Mesenchymal stem cell (in vitro differentiated cells and primary cell): ENCODE results near the gene MYL12B.

Experiments used
- DNase-seq: peaks from one replicate; pipeline ENCODE4 v3.0.0-alpha.2; 2013
- H2AFZ ChIP-seq: one replicate; pipeline ENCODE4 v1.6.1; 2013; ENCODE audit warnings: low read depth, mild to moderate bottlenecking, control low read depth, inconsistent platforms, low read length, moderate library complexity
- H2AK5ac ChIP-seq: 2 replicates; pipeline ENCODE4 v1.6.1; 2013; ENCODE audit warnings: low read length, moderate library complexity, mild to moderate bottlenecking, inconsistent platforms; ENCODE audit not compliant: severe bottlenecking
- H2BK120ac ChIP-seq: one replicate; pipeline ENCODE4 v1.6.1; 2013; ENCODE audit warnings: low read depth, mild to moderate bottlenecking, inconsistent platforms, low read length, moderate library complexity
- H2BK12ac ChIP-seq, 2 experiments: one replicate each; pipeline ENCODE4 v1.6.1; 2013; ENCODE audit warnings: inconsistent platforms in 2 of 2, low read length in 2 of 2, mild to moderate bottlenecking in 2 of 2, moderate library complexity in 2 of 2, control low read depth in 1 of 2
- H2BK15ac ChIP-seq: one replicate; pipeline ENCODE4 v1.6.1; 2013; ENCODE audit warnings: mild to moderate bottlenecking, low read depth, inconsistent platforms; ENCODE audit not compliant: poor library complexity, severe bottlenecking
- H2BK5ac ChIP-seq: 2 replicates; pipeline ENCODE4 v1.6.1; 2013; ENCODE audit warnings: low read depth, mild to moderate bottlenecking, low read length, control low read depth, inconsistent platforms; ENCODE audit not compliant: poor library complexity, severe bottlenecking
- H3K14ac ChIP-seq, 2 experiments: one replicate each; pipeline ENCODE4 v1.6.1; 2013; ENCODE audit warnings: inconsistent platforms in 2 of 2, low read length in 2 of 2, control low read depth in 1 of 2, mild to moderate bottlenecking in 1 of 2, moderate library complexity in 1 of 2
- H3K18ac ChIP-seq, 2 experiments: one replicate each; pipeline ENCODE4 v1.6.1; 2013; ENCODE audit warnings: inconsistent platforms in 2 of 2, low read length in 2 of 2, control low read depth in 1 of 2, low read depth in 1 of 2, mild to moderate bottlenecking in 1 of 2
- H3K23ac ChIP-seq, 2 experiments: one replicate each; pipeline ENCODE4 v1.6.1; 2013; ENCODE audit warnings: inconsistent platforms in 2 of 2, low read length in 2 of 2, mild to moderate bottlenecking in 2 of 2, moderate library complexity in 2 of 2, control low read depth in 1 of 2
- H3K27ac ChIP-seq: 2 replicates; pipeline ENCODE4 v1.5.1; 2013; ENCODE audit warnings: mild to moderate bottlenecking, moderate library complexity, low read length, control low read depth, inconsistent platforms; ENCODE audit not compliant: poor library complexity, severe bottlenecking
- H3K27me3 ChIP-seq, 2 experiments: 2 replicates each; pipeline versions ENCODE4 v1.6.1 to v1.7.0; 2013; ENCODE audit warnings: low read length in 2 of 2, mild to moderate bottlenecking in 2 of 2, moderate library complexity in 2 of 2, control low read depth in 1 of 2, inconsistent platforms in 1 of 2; ENCODE audit not compliant: control insufficient read depth in 1 of 2, insufficient read depth in 1 of 2
- H3K36me3 ChIP-seq, 2 experiments: 2 replicates each; pipeline versions ENCODE4 v1.6.1 to v1.7.0; 2013; ENCODE audit warnings: low read length in 2 of 2, control low read depth in 1 of 2, inconsistent platforms in 1 of 2, low read depth in 1 of 2, mild to moderate bottlenecking in 1 of 2; ENCODE audit not compliant: insufficient read depth in 2 of 2, control insufficient read depth in 1 of 2
- H3K4ac ChIP-seq, 2 experiments: one replicate each; pipeline ENCODE4 v1.6.1; 2013; ENCODE audit warnings: inconsistent platforms in 2 of 2, low read length in 2 of 2, mild to moderate bottlenecking in 2 of 2, moderate library complexity in 2 of 2, control low read depth in 1 of 2, low read depth in 1 of 2
- H3K4me1 ChIP-seq: 2 replicates; pipeline ENCODE4 v1.6.1; 2013; ENCODE audit warnings: low read depth, low read length, control low read depth; ENCODE audit not compliant: control insufficient read depth, insufficient read depth
- H3K4me2 ChIP-seq: 2 replicates; pipeline ENCODE4 v1.6.1; 2013; ENCODE audit warnings: low read length, mild to moderate bottlenecking, inconsistent platforms; ENCODE audit not compliant: poor library complexity, severe bottlenecking
- H3K4me3 ChIP-seq, 2 experiments: 2 replicates each; pipeline versions ENCODE4 v1.5.1 to v1.7.0; 2013; ENCODE audit warnings: low read length in 2 of 2, mild to moderate bottlenecking in 2 of 2, control low read depth in 1 of 2, low read depth in 1 of 2; ENCODE audit not compliant: insufficient read depth in 1 of 2
- H3K79me1 ChIP-seq: replicated peaks from 2 replicates; pipeline ENCODE4 v1.6.1; 2013; ENCODE audit warnings: mild to moderate bottlenecking, control low read depth, low read length, inconsistent platforms; ENCODE audit not compliant: poor library complexity, severe bottlenecking
- H3K9ac ChIP-seq: 2 replicates; pipeline ENCODE4 v1.7.0; 2013; ENCODE audit warnings: mild to moderate bottlenecking, low read length, moderate library complexity
- H3K9me3 ChIP-seq: 2 replicates; pipeline ENCODE4 v1.7.0; 2013; ENCODE audit warnings: mild to moderate bottlenecking, low read length; ENCODE audit not compliant: control insufficient read depth
- H4K8ac ChIP-seq: one replicate; pipeline ENCODE4 v1.6.1; 2013; ENCODE audit warnings: inconsistent platforms, mild to moderate bottlenecking, low read length, moderate library complexity
- H4K91ac ChIP-seq: one replicate; pipeline ENCODE4 v1.6.1; 2013; ENCODE audit warnings: mild to moderate bottlenecking, low read length, inconsistent platforms
- WGBS: methylation state at CpG from one replicate; pipeline ENCODE4 v1.1.7; 2013; ENCODE audit warnings: mixed read lengths; 5-methylcytosine and 5-hydroxymethylcytosine counted together

MYL12B gene

GRCh38 chr18:3223356-3223755 is 38.6 kb upstream of the MYL12B start:
- Histone ChIP-seq H2BK5ac (no peak overlapping the region), H3K27ac (no peak overlapping the region), H3K9ac (no peak overlapping the region), H4K8ac (no peak overlapping the region), H4K91ac (no peak overlapping the region), H3K23ac (no peak overlapping the region), H3K36me3 (no peaks in the 10 kb centered on the region), H3K9me3 (no peaks in the 10 kb centered on the region), H3K4me3 (no peak overlapping the region), H2AK5ac (no peak overlapping the region), H3K4ac (no peak overlapping the region), H2BK15ac (no peak overlapping the region), H2BK12ac (no peak overlapping the region), H3K27me3 (no peaks in the 10 kb centered on the region), H3K4me2 (no peak overlapping the region), H3K4me1 (no peaks in the 10 kb centered on the region), H2BK120ac (no peak overlapping the region), H2AFZ (no peak overlapping the region), H3K18ac (no peak overlapping the region), H3K14ac (no peak overlapping the region), H3K79me1 (no peaks in the 10 kb centered on the region)
- WGBS, result no CpG with 5 or more reads among the region's 1 CpG
- no peak for DNase-seq

GRCh38 chr18:3224223-3224622 is 37.7 kb upstream of the MYL12B start:
- Histone ChIP-seq H4K8ac (no peak overlapping the region), H2BK12ac (no peak overlapping the region), H3K4me2 (no peak overlapping the region), H2BK120ac (no peak overlapping the region), H3K27ac (no peak overlapping the region), H3K36me3 (no peaks in the 10 kb centered on the region), H3K79me1 (no peaks in the 10 kb centered on the region), H3K4me1 (no peaks in the 10 kb centered on the region), H4K91ac (no peak overlapping the region), H3K23ac (no peak overlapping the region), H3K27me3 (no peaks in the 10 kb centered on the region), H2BK15ac (no peak overlapping the region), H3K4me3 (no peak overlapping the region), H3K4ac (no peak overlapping the region), H3K9me3 (no peaks in the 10 kb centered on the region), H3K9ac (no peak overlapping the region), H2AFZ (no peak overlapping the region), H2AK5ac (no peak overlapping the region), H3K18ac (no peak overlapping the region), H3K14ac (no peak overlapping the region), H2BK5ac (no peak overlapping the region)
- no peak for DNase-seq
- 85% methylated on average over 2 of the region's 3 CpGs for WGBS

GRCh38 chr18:3225588-3225987 is 36.3 kb upstream of the MYL12B start:
- H3K27ac ChIP-seq, result no peak overlapping the region
- H2AFZ ChIP-seq, result no peak overlapping the region
- H4K8ac ChIP-seq, result no peak overlapping the region
- no peak overlapping the region for H3K23ac ChIP-seq
- H3K4me2 ChIP-seq, result no peak overlapping the region
- no peak overlapping the region for H2BK5ac ChIP-seq
- no peaks in the 10 kb centered on the region for H3K79me1 ChIP-seq
- H3K9me3 ChIP-seq, result no peaks in the 10 kb centered on the region
- H3K4me3 ChIP-seq, result no peak overlapping the region
- no peak overlapping the region for H2BK120ac ChIP-seq
- no peaks in the 10 kb centered on the region for H3K27me3 ChIP-seq
- H3K9ac ChIP-seq, result no peak overlapping the region
- DNase-seq, result no peak
- H3K14ac ChIP-seq, result no peak overlapping the region
- H2BK15ac ChIP-seq, result no peak overlapping the region
- H2BK12ac ChIP-seq, result no peak overlapping the region
- no peak overlapping the region for H2AK5ac ChIP-seq
- WGBS, result 100% methylated on average over 2 of the region's 3 CpGs
- H3K36me3 ChIP-seq, result no peaks in the 10 kb centered on the region
- H4K91ac ChIP-seq, result peak overlapping the region; percentile 15
- H3K18ac ChIP-seq, result no peak overlapping the region
- H3K4me1 ChIP-seq, result no peaks in the 10 kb centered on the region
- no peak overlapping the region for H3K4ac ChIP-seq

- no peak overlapping the region for H2AK5ac ChIP-seq
- H3K4ac ChIP-seq, result no peak overlapping the region
- no peak overlapping the region for H2BK120ac ChIP-seq
- H4K91ac ChIP-seq, result no peak overlapping the region
- 92% methylated on average over 6 of the region's 6 CpGs for WGBS
- no peaks in the 10 kb centered on the region for H3K9me3 ChIP-seq
- no peaks in the 10 kb centered on the region for H3K4me1 ChIP-seq
- no peak overlapping the region for H3K18ac ChIP-seq
- no peak overlapping the region for H3K4me2 ChIP-seq
- no peaks in the 10 kb centered on the region for H3K27me3 ChIP-seq
- no peak overlapping the region for H2BK15ac ChIP-seq
- peak overlapping the region in 1 of 2 experiments; percentile 18 for H3K14ac ChIP-seq
- H3K36me3 ChIP-seq, result no peaks in the 10 kb centered on the region
- no peak for DNase-seq
- peak overlapping the region; percentile 54 for H2AFZ ChIP-seq
- no peak overlapping the region for H4K8ac ChIP-seq
- no peak overlapping the region for H3K9ac ChIP-seq
- H3K23ac ChIP-seq, result no peak overlapping the region
- no peak overlapping the region for H2BK12ac ChIP-seq
- no peaks in the 10 kb centered on the region for H3K79me1 ChIP-seq
- H3K27ac ChIP-seq, result no peak overlapping the region
- H3K4me3 ChIP-seq, result no peak overlapping the region
- no peak overlapping the region for H2BK5ac ChIP-seq
Observed at GRCh38 chr18:3226048-3226447, 35.9 kb upstream of the MYL12B start.
